Mesothelial cell of epicardium (in vitro differentiated cells): ENCODE measurements around the gene LRRC7. TPM values are rescaled to one million over a fixed set of nuclear protein-coding genes. Genes with fewer than 3 reads are reported as not detected.
"Not testable (repeated sequence)": the region's sequence is repeated elsewhere in the genome, so short reads cannot be mapped to it uniquely, and the experiment has no call there.

Experiments
- DNase-seq, 2 experiments: peaks; one replicate each; pipeline ENCODE4 v3.0.0; 2021; ENCODE audit warnings: low spot score in 2 of 2; ENCODE audit not compliant: unreplicated experiment in 2 of 2
- H3K27ac Mint-ChIP-seq: 2 replicates; pipeline ENCODE4 v1.8.0; 2021; ENCODE audit warnings: mixed read lengths
- H3K27me3 Mint-ChIP-seq: 2 replicates; pipeline ENCODE4 v1.8.0; 2021; ENCODE audit warnings: low read depth, mixed read lengths
- H3K36me3 Mint-ChIP-seq: 2 replicates; pipeline ENCODE4 v1.8.0; 2021; ENCODE audit warnings: mixed read lengths
- H3K4me1 Mint-ChIP-seq: 2 replicates; pipeline ENCODE4 v1.8.0; 2021; ENCODE audit warnings: mixed read lengths
- H3K4me3 Mint-ChIP-seq: 2 replicates; pipeline ENCODE4 v1.8.0; 2021; ENCODE audit warnings: mild to moderate bottlenecking, moderate library complexity, mixed read lengths
- H3K9me3 Mint-ChIP-seq: 2 replicates; pipeline ENCODE4 v1.8.0; 2021; ENCODE audit warnings: mixed read lengths
- CTCF ChIP-seq: fragments of 200-600 bp; sonication (generic); IDR thresholded peaks from one replicate; pipeline ENCODE4 v1.5.0; 2021; ENCODE audit warnings: antibody characterized with exemption; ENCODE audit not compliant: unreplicated experiment
- total RNA-seq: library from RNA; stranded (reverse); gene quantifications from 3 replicates; pipeline ENCODE4 v1.2.1, GENCODE V29; 2021

The LRRC7 gene
- total RNA-seq, 1 donor from 2014 or later, result 0.09 TPM

GRCh38 chr1:70044832-70045231, 477.1 kb downstream of the LRRC7 start:
- no peak for DNase-seq
- Mint-ChIP-seq H3K27ac (no peak overlapping the region), H3K4me1 (peaks cover 5% of the 10 kb centered on the region), H3K9me3 (no peaks in the 10 kb centered on the region), H3K4me3 (no peak overlapping the region), H3K36me3 (no peaks in the 10 kb centered on the region), H3K27me3 (no peaks in the 10 kb centered on the region)
- no peak for TF ChIP-seq CTCF

- H3K9me3 Mint-ChIP-seq, DNase-seq, H3K27ac Mint-ChIP-seq, H3K27me3 Mint-ChIP-seq, H3K4me3 Mint-ChIP-seq, H3K4me1 Mint-ChIP-seq, H3K36me3 Mint-ChIP-seq: not testable (repeated sequence)
Measured at GRCh38 chr1:70045581-70045980, 477.9 kb downstream of the LRRC7 start.

GRCh38 chr1:70048336-70049094, 480.8 kb downstream of the LRRC7 start:
- no peak overlapping the region for H3K27ac Mint-ChIP-seq
- H3K9me3 Mint-ChIP-seq, result no peaks in the 10 kb centered on the region
- TF ChIP-seq CTCF, result no peak
- peaks cover 3% of the 10 kb centered on the region for H3K4me1 Mint-ChIP-seq
- DNase-seq, result no peak
- no peaks in the 10 kb centered on the region for H3K36me3 Mint-ChIP-seq
- no peak overlapping the region for H3K4me3 Mint-ChIP-seq
- H3K27me3 Mint-ChIP-seq, result peaks cover 2% of the 10 kb centered on the region

GRCh38 chr1:70051926-70052325, 484.2 kb downstream of the LRRC7 start:
- DNase-seq, result no peak
- peaks cover 9% of the 10 kb centered on the region for H3K27me3 Mint-ChIP-seq
- H3K36me3 Mint-ChIP-seq, result no peaks in the 10 kb centered on the region
- no peak overlapping the region for H3K4me3 Mint-ChIP-seq
- H3K4me1 Mint-ChIP-seq, result no peaks in the 10 kb centered on the region
- H3K27ac Mint-ChIP-seq, result no peak overlapping the region
- H3K9me3 Mint-ChIP-seq, result no peaks in the 10 kb centered on the region
- no peak for TF ChIP-seq CTCF

- Mint-ChIP-seq H3K4me3 (no peak overlapping the region), H3K9me3 (no peaks in the 10 kb centered on the region), H3K27me3 (peaks cover 26% of the 10 kb centered on the region), H3K27ac (no peak overlapping the region), H3K36me3 (no peaks in the 10 kb centered on the region), H3K4me1 (no peaks in the 10 kb centered on the region)
- TF ChIP-seq CTCF, result no peak
- DNase-seq, result no peak
Measured at GRCh38 chr1:70057500-70057899, 489.8 kb downstream of the LRRC7 start.

GRCh38 chr1:70061231-70061630, 493.5 kb downstream of the LRRC7 start:
- Mint-ChIP-seq H3K4me1 (no peaks in the 10 kb centered on the region), H3K4me3 (no peak overlapping the region), H3K27ac (no peak overlapping the region), H3K9me3 (no peaks in the 10 kb centered on the region), H3K36me3 (no peaks in the 10 kb centered on the region), H3K27me3 (peaks cover 46% of the 10 kb centered on the region)
- TF ChIP-seq CTCF, result no peak
- no peak for DNase-seq
